CD14-positive monocyte (primary cell): ENCODE results near the gene RGS17. TPM values are rescaled to one million over a fixed set of nuclear protein-coding genes. Genes with fewer than 3 reads are reported as not detected.

Experiments
- DNase-seq, 3 donors: peaks; one replicate each; pipeline ENCODE4 v3.0.0-alpha.2; 2011 to 2022
- H2AFZ ChIP-seq: 2 replicates; pipeline ENCODE4 v1.6.0; 2012; ENCODE audit warnings: mild to moderate bottlenecking, low read depth, low read length, inconsistent platforms; ENCODE audit not compliant: insufficient read depth, poor library complexity, severe bottlenecking
- H3K27ac ChIP-seq, 2 donors: 1 replicate in 1 of 2; 2 replicates in 1 of 2; pipeline ENCODE4 v1.5.1; 2012 to 2013; ENCODE audit warnings: low read length in 2 of 2, control low read depth in 1 of 2, inconsistent platforms in 1 of 2, low read depth in 1 of 2, mild to moderate bottlenecking in 1 of 2
- H3K27me3 ChIP-seq, 2 donors: one replicate each; pipeline versions ENCODE4 v1.6.0 to v1.6.1; 2011 to 2013; ENCODE audit warnings: low read length in 2 of 2; ENCODE audit not compliant: control insufficient read depth in 2 of 2, insufficient read depth in 2 of 2
- H3K36me3 ChIP-seq, 2 donors: replicated peaks in 1 of 2; 1 replicate in 1 of 2; 2 replicates in 1 of 2; pipeline versions ENCODE4 v1.5.1 to v1.6.1; 2012 to 2013; ENCODE audit warnings: low read length in 2 of 2, control low read depth in 1 of 2, inconsistent platforms in 1 of 2, mild to moderate bottlenecking in 1 of 2; ENCODE audit not compliant: insufficient read depth in 2 of 2, control insufficient read depth in 1 of 2
- H3K4me1 ChIP-seq, 2 donors: 1 replicate in 1 of 2; 2 replicates in 1 of 2; pipeline versions ENCODE4 v1.5.1 to v1.6.1; 2012 to 2013; ENCODE audit warnings: low read length in 2 of 2, control low read depth in 1 of 2, inconsistent platforms in 1 of 2, mild to moderate bottlenecking in 1 of 2, moderate library complexity in 1 of 2; ENCODE audit not compliant: insufficient read depth in 2 of 2, control insufficient read depth in 1 of 2
- H3K4me2 ChIP-seq: replicated peaks from 2 replicates; pipeline ENCODE3; 2012; ENCODE audit warnings: low read length, moderate library complexity, mild to moderate bottlenecking; ENCODE audit not compliant: poor library complexity, severe bottlenecking; ENCODE audit errors: extremely low read depth
- H3K4me3 ChIP-seq, 3 experiments: fragments of 200-600 bp in 1 of 3; sonication (generic) in 1 of 3; replicated peaks in 1 of 3; 1 replicate in 2 of 3; 2 replicates in 1 of 3; pipeline ENCODE4 v1.5.1; 2011 to 2013; ENCODE audit warnings: low read length in 3 of 3, mild to moderate bottlenecking in 3 of 3, control low read depth in 2 of 3, low read depth in 2 of 3, inconsistent platforms in 1 of 3, moderate library complexity in 1 of 3
- H3K79me2 ChIP-seq: 2 replicates; pipeline ENCODE4 v1.6.0; 2012; ENCODE audit warnings: mild to moderate bottlenecking, control low read depth, inconsistent platforms, low read length, moderate library complexity; ENCODE audit not compliant: insufficient read depth
- H3K9ac ChIP-seq: 2 replicates; pipeline ENCODE4 v1.6.0; 2017; ENCODE audit warnings: low read length, mild to moderate bottlenecking; ENCODE audit not compliant: insufficient read depth, poor library complexity, severe bottlenecking
- H3K9me3 ChIP-seq, 2 donors: replicated peaks in 1 of 2; 1 replicate in 1 of 2; 2 replicates in 1 of 2; pipeline versions ENCODE4 v1.5.1 to v1.6.1; 2012 to 2013; ENCODE audit warnings: low read length in 2 of 2, control low read depth in 1 of 2; ENCODE audit not compliant: control insufficient read depth in 1 of 2, insufficient read depth in 1 of 2
- H4K20me1 ChIP-seq: 2 replicates; pipeline ENCODE4 v1.6.0; 2012; ENCODE audit warnings: mild to moderate bottlenecking, low read length, control low read depth, moderate library complexity; ENCODE audit not compliant: insufficient read depth
- H3K27ac Mint-ChIP-seq, 7 donors: one replicate each; pipeline ENCODE4 v1.8.0; 2020; ENCODE audit warnings: mild to moderate bottlenecking in 7 of 7, mixed read lengths in 7 of 7, moderate library complexity in 6 of 7, inconsistent platforms in 2 of 7
- H3K27me3 Mint-ChIP-seq, 3 donors: one replicate each; pipeline ENCODE4 v1.8.0; 2021 to 2022; ENCODE audit warnings: low read depth in 3 of 3, mild to moderate bottlenecking in 3 of 3, mixed read lengths in 3 of 3, moderate library complexity in 3 of 3, inconsistent platforms in 1 of 3
- H3K36me3 Mint-ChIP-seq, 2 donors: one replicate each; pipeline ENCODE4 v1.8.0; 2020; ENCODE audit warnings: mixed read lengths in 2 of 2, inconsistent platforms in 1 of 2, mild to moderate bottlenecking in 1 of 2
- H3K4me1 Mint-ChIP-seq: one replicate; pipeline ENCODE4 v1.8.0; 2020; ENCODE audit warnings: mild to moderate bottlenecking, mixed read lengths
- H3K4me3 Mint-ChIP-seq, 2 donors: one replicate each; pipeline ENCODE4 v1.8.0; 2020; ENCODE audit warnings: mild to moderate bottlenecking in 2 of 2, mixed read lengths in 2 of 2, moderate library complexity in 1 of 2
- H3K9me3 Mint-ChIP-seq, 7 donors: one replicate each; pipeline ENCODE4 v1.8.0; 2020 to 2022; ENCODE audit warnings: mixed read lengths in 7 of 7, mild to moderate bottlenecking in 6 of 7, moderate library complexity in 6 of 7, inconsistent platforms in 2 of 7
- CTCF ChIP-seq: fragments of 200-600 bp; IDR thresholded peaks from one replicate; pipeline ENCODE4 v1.8.0; 2022; ENCODE audit warnings: antibody characterized with exemption, mild to moderate bottlenecking
- WGBS: methylation state at CpG from one replicate; pipeline ENCODE4 v1.1.5; 2013; ENCODE audit warnings: missing lambda C conversion rate; ENCODE audit not compliant: insufficient coverage; 5-methylcytosine and 5-hydroxymethylcytosine counted together
- intact Hi-C, 2 donors: fragments of 100-400 bp; cut with micrococcal nuclease; formaldehyde crosslinking; loops; one replicate each; pipeline versions ENCODE4 v1.15.0 to v1.15.1; 2023
- polyA plus RNA-seq, 3 donors: library from polyadenylated mRNA; depleted of rRNA in 1 of 3; unstranded in 2 of 3; stranded (reverse) in 1 of 3; fragments of 300-500 nt in 2 of 3; fragments of >200 nt in 1 of 3; fragmentation: Illumina TruSeq in 2 of 3; gene quantifications; 1 replicate in 2 of 3; 2 replicates in 1 of 3; pipeline ENCODE4 v1.2.3, GENCODE V29; 2012 to 2021

RGS17 gene
- polyA plus RNA-seq, 3 donors, result not detected

DNA sequence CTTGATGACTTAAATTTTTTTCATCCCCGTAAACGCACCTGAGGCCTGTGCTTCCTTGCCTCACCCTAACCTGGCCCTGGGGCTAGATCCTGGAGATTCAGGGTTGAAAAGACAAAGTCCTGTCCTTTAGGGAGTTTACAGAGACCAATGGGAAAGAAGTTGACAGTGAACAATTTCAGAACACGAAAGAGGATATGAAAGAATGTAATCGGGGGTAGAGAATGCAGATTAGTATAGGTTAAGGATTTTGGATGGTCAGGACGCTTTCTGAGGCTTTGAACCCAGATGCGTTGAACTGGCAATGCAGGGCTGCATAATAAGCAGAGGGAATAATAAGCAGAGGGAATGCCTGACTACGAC lies 146.6 kb downstream of the RGS17 start:
- no peak for TF ChIP-seq CTCF
- Mint-ChIP-seq H3K36me3 (peaks cover 3 to 4% of the 10 kb centered on the region in 2 donors), H3K9me3 (peaks cover 0 to 2% (median 0%) of the 10 kb centered on the region in 7 donors), H3K27ac (peak overlapping the region; percentile 93 to 99 (median 99)), H3K4me3 (peak overlapping the region; percentile 92 to 98), H3K27me3 (peaks cover 0 to 2% (median 1%) of the 10 kb centered on the region in 3 donors), H3K4me1 (peaks cover 36% of the 10 kb centered on the region)
- Histone ChIP-seq H3K9ac (peak overlapping the region; percentile 79), H2AFZ (peak overlapping the region; percentile 39), H3K27me3 (no peaks in the 10 kb centered on the region), H3K27ac (peak overlapping the region; percentile 96 to 97), H3K4me2 (peak overlapping the region; percentile 99), H4K20me1 (peaks cover 13% of the 10 kb centered on the region), H3K79me2 (peaks cover 70% of the 10 kb centered on the region), H3K4me1 (peaks cover 23 to 45% of the 10 kb centered on the region in 2 donors), H3K36me3 (peaks cover 0 to under 1% of the 10 kb centered on the region in 2 donors), H3K9me3 (no peaks in the 10 kb centered on the region), H3K4me3 (peak overlapping the region; percentile 96 to 98 (median 97))
- DNase-seq, result peak in 1 of 3 donors; percentile 54
- 8% methylated on average over 5 of the region's 7 CpGs for WGBS
- intact Hi-C loops, result no loop called here

DNA sequence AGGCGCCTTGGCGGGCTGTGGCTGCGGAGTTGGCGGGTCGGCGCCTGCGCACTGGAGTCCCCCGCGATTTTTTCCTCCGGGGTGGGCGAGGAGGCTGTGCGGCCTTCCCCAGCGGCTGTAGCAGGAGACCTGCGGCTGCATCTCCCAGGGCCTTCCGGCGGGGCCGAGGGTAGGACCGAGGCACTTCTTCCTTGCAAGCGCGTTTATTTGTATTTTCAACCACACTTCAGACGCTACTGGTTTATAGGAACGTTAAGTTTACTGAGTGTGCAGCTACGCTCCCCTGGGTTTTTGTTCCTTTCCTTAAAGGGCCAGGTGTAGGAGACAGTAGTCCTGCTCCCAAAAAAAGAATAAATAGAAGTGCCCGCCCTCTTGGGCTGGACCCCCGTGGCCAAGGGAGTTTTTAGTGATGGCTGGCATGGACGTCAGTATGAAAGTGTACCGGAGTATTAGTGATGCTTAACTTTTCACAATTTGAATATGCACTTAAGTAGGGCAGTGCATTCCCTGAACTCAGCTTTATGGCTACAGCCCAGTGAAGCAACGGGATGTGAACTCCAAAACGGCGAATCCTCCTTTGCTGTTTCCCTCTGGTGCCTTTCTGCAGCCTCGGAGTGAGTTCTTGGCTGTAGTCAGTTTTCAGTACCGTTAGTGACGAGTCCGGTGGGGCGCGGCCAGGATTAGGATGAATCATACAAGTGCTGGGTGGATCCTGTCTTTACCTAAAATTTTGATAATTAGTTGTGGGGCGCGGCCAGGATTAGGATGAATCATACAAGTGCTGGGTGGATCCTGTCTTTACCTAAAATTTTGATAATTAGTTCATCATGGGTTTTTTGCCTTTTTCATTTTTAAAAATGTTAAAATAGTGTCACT lies 147.2 kb downstream of the RGS17 start:
- 0% methylated on average over 27 of the region's 38 CpGs for WGBS
- H3K27ac Mint-ChIP-seq, result peak overlapping the region; percentile 93 to 99 (median 99)
- peak overlapping the region; percentile 79 for H3K9ac ChIP-seq
- peaks cover 76% of the 10 kb centered on the region for H3K79me2 ChIP-seq
- H3K4me1 Mint-ChIP-seq, result peaks cover 40% of the 10 kb centered on the region
- H4K20me1 ChIP-seq, result peaks cover 13% of the 10 kb centered on the region
- H3K36me3 ChIP-seq, result no peaks in the 10 kb centered on the region
- peaks cover 3 to 4% of the 10 kb centered on the region in 2 donors for H3K36me3 Mint-ChIP-seq
- intact Hi-C loops, result no loop called here
- H3K4me1 ChIP-seq, result peaks cover 23 to 50% of the 10 kb centered on the region in 2 donors
- H3K9me3 ChIP-seq, result no peaks in the 10 kb centered on the region
- TF ChIP-seq CTCF, result no peak
- peak overlapping the region; percentile 91 for H2AFZ ChIP-seq
- peaks cover 0 to 2% (median 1%) of the 10 kb centered on the region in 3 donors for H3K27me3 Mint-ChIP-seq
- peak overlapping the region; percentile 96 to 98 (median 97) for H3K4me3 ChIP-seq
- DNase-seq, result peak; percentile 77 to 93 (median 81)
- H3K4me2 ChIP-seq, result peak overlapping the region; percentile 99
- H3K9me3 Mint-ChIP-seq, result peaks cover 0 to 2% (median 0%) of the 10 kb centered on the region in 7 donors
- peak overlapping the region; percentile 92 to 98 for H3K4me3 Mint-ChIP-seq
- no peaks in the 10 kb centered on the region for H3K27me3 ChIP-seq
- H3K27ac ChIP-seq, result peak overlapping the region; percentile 96 to 97
